Activated CD4-positive, alpha-beta T cell treated with anti-CD3 and anti-CD28 coated beads for 36 hours (primary cell): ENCODE measurements around the gene PEX10. TPM values are rescaled to one million over a fixed set of nuclear protein-coding genes. Genes with fewer than 3 reads are reported as not detected.
A peak's percentile ranks its signal among the peaks of the same experiment; 100 is the strongest.

Experiments used
- ATAC-seq: fragments of 200-7000 bp; cut with Tn5 transposase; one replicate; pipeline ENCODE4 v1.10.0; 2021; ENCODE audit warnings: mild to moderate bottlenecking, moderate library complexity
- CTCF ChIA-PET: fragments of 350-600 bp; sonication (Branson Sonifier 250); formaldehyde crosslinking; loops from one replicate; lab custom pipeline; 2021; ENCODE audit warnings: antibody characterized with exemption; lab: Charles Lee
- POLR2A ChIA-PET: fragments of 350-600 bp; sonication (Branson Sonifier 250); formaldehyde crosslinking; loops from one replicate; lab custom pipeline; 2021; ENCODE audit warnings: antibody characterized with exemption, inconsistent platforms; lab: Charles Lee
- DNase-seq: peaks from one replicate; pipeline ENCODE4 v3.0.0-alpha.2; 2020
- H3K27ac Mint-ChIP-seq: one replicate; pipeline ENCODE4 v1.8.0; 2021; ENCODE audit warnings: mixed read lengths
- H3K27me3 Mint-ChIP-seq: one replicate; pipeline ENCODE4 v1.8.0; 2021; ENCODE audit warnings: mixed read lengths
- H3K36me3 Mint-ChIP-seq: one replicate; pipeline ENCODE4 v1.8.0; 2021; ENCODE audit warnings: low read depth, mixed read lengths
- H3K4me1 Mint-ChIP-seq: one replicate; pipeline ENCODE4 v1.8.0; 2021; ENCODE audit warnings: mixed read lengths
- H3K4me3 Mint-ChIP-seq: one replicate; pipeline ENCODE4 v1.8.0; 2021; ENCODE audit warnings: mild to moderate bottlenecking, moderate library complexity, mixed read lengths
- H3K9me3 Mint-ChIP-seq: one replicate; pipeline ENCODE4 v1.8.0; 2021; ENCODE audit warnings: low read depth, mixed read lengths
- intact Hi-C, 2 experiments: fragments of 100-400 bp; cut with DNase I in 1 of 2; cut with micrococcal nuclease in 1 of 2; formaldehyde crosslinking; loops; one replicate each; pipeline versions ENCODE4 v1.14.2 to v1.15.1; 2022 to 2024; cut with DNase I, micrococcal nuclease
- total RNA-seq, 2 experiments: library from RNA; stranded (reverse); gene quantifications; one replicate each; pipeline ENCODE4 v1.2.3, GENCODE V29; 2021

PEX10 gene
- total RNA-seq, 2 experiments from 2014 or later: 15.1 to 17.7 TPM

- ChIA-PET POLR2A (no interaction called here), CTCF (no interaction called here)
- Mint-ChIP-seq H3K36me3 (no peaks in the 10 kb centered on the region), H3K27ac (no peak overlapping the region), H3K9me3 (peaks cover 4% of the 10 kb centered on the region), H3K4me3 (no peak overlapping the region), H3K4me1 (peaks cover 31% of the 10 kb centered on the region), H3K27me3 (no peaks in the 10 kb centered on the region)
- DNase-seq: no peak
- ATAC-seq: no peak
- intact Hi-C loops: no loop called here
Measured at GRCh38 chr1:2418791-2419320, 6.5 kb upstream of the PEX10 start.

- no peaks in the 10 kb centered on the region for H3K9me3 Mint-ChIP-seq
- H3K4me1 Mint-ChIP-seq: peaks cover 32% of the 10 kb centered on the region
- intact Hi-C loops: no loop called here
- ATAC-seq: no peak
- H3K36me3 Mint-ChIP-seq: no peaks in the 10 kb centered on the region
- ChIA-PET CTCF (interaction anchor here (0.6 kb wide), 1 partner anchor 126 kb away, joined by 3 read pairs; no protein-coding TSS in a partner anchor), POLR2A (no interaction called here)
- no peak for DNase-seq
- no peak overlapping the region for H3K27ac Mint-ChIP-seq
- H3K27me3 Mint-ChIP-seq: no peaks in the 10 kb centered on the region
- no peak overlapping the region for H3K4me3 Mint-ChIP-seq
Measured at GRCh38 chr1:2417833-2418225, 5.5 kb upstream of the PEX10 start.

GRCh38 chr1:2417083-2417832 is 4.9 kb upstream of the PEX10 start:
- Mint-ChIP-seq H3K36me3 (no peaks in the 10 kb centered on the region), H3K4me1 (peaks cover 32% of the 10 kb centered on the region), H3K27ac (peak overlapping the region; percentile 87), H3K4me3 (peak overlapping the region; percentile 83), H3K27me3 (no peaks in the 10 kb centered on the region), H3K9me3 (no peaks in the 10 kb centered on the region)
- ChIA-PET CTCF (no interaction called here), POLR2A (no interaction called here)
- intact Hi-C loops: no loop called here
- no peak for ATAC-seq
- DNase-seq: no peak

GRCh38 chr1:2416403-2416802 is 4.0 kb upstream of the PEX10 start:
- H3K36me3 Mint-ChIP-seq: no peaks in the 10 kb centered on the region
- peak; percentile 59 for DNase-seq
- H3K4me3 Mint-ChIP-seq: peak overlapping the region; percentile 83
- H3K27me3 Mint-ChIP-seq: no peaks in the 10 kb centered on the region
- H3K27ac Mint-ChIP-seq: peak overlapping the region; percentile 87
- ChIA-PET CTCF (interaction anchor here (0.6 to 1.4 kb wide), 8 partner anchors 11 to 505 kb away, joined by 3 to 8 read pairs (median 4); partner anchors contain the start of gene PANK4), POLR2A (interaction anchor here (1.0 kb wide), 1 partner anchor 169 kb away, joined by 4 read pairs; no protein-coding TSS in a partner anchor)
- peaks cover 32% of the 10 kb centered on the region for H3K4me1 Mint-ChIP-seq
- intact Hi-C loops: no loop called here
- ATAC-seq: no peak
- H3K9me3 Mint-ChIP-seq: no peaks in the 10 kb centered on the region

- Mint-ChIP-seq H3K27me3 (no peaks in the 10 kb centered on the region), H3K4me1 (peaks cover 34% of the 10 kb centered on the region), H3K9me3 (no peaks in the 10 kb centered on the region), H3K4me3 (peak overlapping the region; percentile 83), H3K36me3 (peaks cover 1% of the 10 kb centered on the region), H3K27ac (peak overlapping the region; percentile 93)
- ATAC-seq (peak; percentile 25), DNase-seq (peak; percentile 75)
- CTCF ChIA-PET: interaction anchor here (0.6 to 1.4 kb wide), 10 partner anchors 10 to 1037 kb away, joined by 3 to 8 read pairs (median 4); partner anchors contain the start of genes FAAP20, PANK4 and TTC34
- POLR2A ChIA-PET: interaction anchor here (1.0 kb wide), 1 partner anchor 170 kb away, joined by 4 read pairs; no protein-coding TSS in a partner anchor
- intact Hi-C loops: loop anchor here (1.0 to 2.0 kb wide), 4 partner anchors 141 to 424 kb away; partner anchors contain the start of genes TNFRSF14 (in 1 of the 2) and TTC34 (in 1 of the 2)
Measured at GRCh38 chr1:2415801-2416208, 3.4 kb upstream of the PEX10 start.

GRCh38 chr1:2415337-2415736 is 3.0 kb upstream of the PEX10 start:
- H3K9me3 Mint-ChIP-seq: no peaks in the 10 kb centered on the region
- intact Hi-C loops: loop anchor here (1.0 to 2.0 kb wide), 4 partner anchors 141 to 425 kb away; partner anchors contain the start of genes TNFRSF14 (in 1 of the 2) and TTC34 (in 1 of the 2)

GRCh38 chr1:2414297-2414958 is 2.1 kb upstream of the PEX10 start:
- Mint-ChIP-seq H3K27me3 (no peaks in the 10 kb centered on the region), H3K9me3 (no peaks in the 10 kb centered on the region), H3K4me1 (peaks cover 38% of the 10 kb centered on the region), H3K4me3 (peak overlapping the region; percentile 83), H3K27ac (peak overlapping the region; percentile 73), H3K36me3 (peaks cover 1% of the 10 kb centered on the region)
- DNase-seq: peak; percentile 88
- ChIA-PET POLR2A (no interaction called here), CTCF (interaction anchor here (1.0 kb wide), 1 partner anchor 23 kb away, joined by 3 read pairs; the partner anchor contains the start of genes MORN1 and RER1)
- ATAC-seq: peak; percentile 37
- intact Hi-C loops: loop anchor here (1.0 to 5.0 kb wide), 8 partner anchors 110 to 508 kb away; partner anchors contain the start of gene TNFRSF14 (in 1 of the 2)

More at GRCh38 chr1:2415337-2415736, 3.0 kb upstream of the PEX10 start:
- H3K27me3 Mint-ChIP-seq: no peaks in the 10 kb centered on the region
- CTCF ChIA-PET: interaction anchor here (0.6 to 1.4 kb wide), 7 partner anchors 9 to 1038 kb away, joined by 3 to 8 read pairs (median 4); partner anchors contain the start of genes FAAP20, PANK4 and TTC34
- peaks cover 38% of the 10 kb centered on the region for H3K4me1 Mint-ChIP-seq
- ATAC-seq (no peak), DNase-seq (peak; percentile 23)
- peaks cover 1% of the 10 kb centered on the region for H3K36me3 Mint-ChIP-seq
- H3K27ac Mint-ChIP-seq: peak overlapping the region; percentile 93
- POLR2A ChIA-PET: interaction anchor here (1.0 kb wide), 1 partner anchor 170 kb away, joined by 4 read pairs; no protein-coding TSS in a partner anchor
- peak overlapping the region; percentile 83 for H3K4me3 Mint-ChIP-seq

- H3K4me1 Mint-ChIP-seq: peaks cover 38% of the 10 kb centered on the region
- ChIA-PET CTCF (interaction anchor here (0.5 to 1.8 kb wide), 6 partner anchors 22 to 373 kb away, joined by 3 to 9 read pairs (median 3); partner anchors contain the start of genes MORN1 and RER1), POLR2A (interaction anchor here (0.6 kb wide), 2 partner anchors 71 to 134 kb away, joined by 3 to 4 read pairs; no protein-coding TSS in a partner anchor)
- peak overlapping the region; percentile 73 for H3K27ac Mint-ChIP-seq
- peaks cover 7% of the 10 kb centered on the region for H3K36me3 Mint-ChIP-seq
- intact Hi-C loops: loop anchor here (1.0 to 5.0 kb wide), 16 partner anchors 22 to 1487 kb away; partner anchors contain the start of genes C1orf174 (in 1 of the 2), FAAP20 (in 1 of the 2), MIB2 (in 1 of the 2) and MORN1 (in 1 of the 2)
- DNase-seq (peak; percentile 50), ATAC-seq (no peak)
- no peaks in the 10 kb centered on the region for H3K9me3 Mint-ChIP-seq
- peak overlapping the region; percentile 83 for H3K4me3 Mint-ChIP-seq
- H3K27me3 Mint-ChIP-seq: no peaks in the 10 kb centered on the region
Measured at GRCh38 chr1:2413495-2414296, 1.3 kb upstream of the PEX10 start.

GRCh38 chr1:2412773-2413494 is 570 bp upstream of the PEX10 start:
- Mint-ChIP-seq H3K36me3 (peaks cover 7% of the 10 kb centered on the region), H3K27me3 (no peaks in the 10 kb centered on the region), H3K4me1 (peaks cover 38% of the 10 kb centered on the region), H3K4me3 (peak overlapping the region; percentile 83), H3K9me3 (no peaks in the 10 kb centered on the region), H3K27ac (no peak overlapping the region)
- DNase-seq (peak; percentile 46), ATAC-seq (peak; percentile 42)
- POLR2A ChIA-PET: interaction anchor here (0.6 to 0.9 kb wide), 2 partner anchors 133 to 135 kb away, joined by 3 read pairs; no protein-coding TSS in a partner anchor
- CTCF ChIA-PET: interaction anchor here (0.5 to 1.8 kb wide), 5 partner anchors 62 to 458 kb away, joined by 3 to 9 read pairs (median 3); no protein-coding TSS in a partner anchor
- intact Hi-C loops: loop anchor here (1.0 to 5.0 kb wide), 11 partner anchors 22 to 1488 kb away; partner anchors contain the start of genes PRXL2B (in 2 of the 2), C1orf174 (in 1 of the 2), FAAP20 (in 1 of the 2) and MIB2 (in 1 of the 2)
